Thyroid gland (tissue), 4 donors: Measurements from ENCODE around the gene OSBPL1A. TPM values are rescaled to one million over a fixed set of nuclear protein-coding genes. Genes with fewer than 3 reads are reported as not detected.

Source experiments
- DNase-seq, 2 donors: peaks; one replicate each; pipeline ENCODE4 v3.0.0-alpha.2; 2019
- H3K27ac ChIP-seq, 3 donors: fragments of 200-600 bp; sonication (generic); 1 replicate in 2 of 3; 2 replicates in 1 of 3; pipeline ENCODE4 v1.5.1; 2016 to 2019; ENCODE audit warnings: mild to moderate bottlenecking in 1 of 3, moderate library complexity in 1 of 3
- H3K27me3 ChIP-seq: fragments of 200-600 bp; sonication (generic); one replicate; pipeline ENCODE4 v1.5.1; 2019
- H3K36me3 ChIP-seq, 2 donors: fragments of 200-600 bp; sonication (generic); one replicate each; pipeline ENCODE4 v1.5.1; 2016 to 2019
- H3K4me1 ChIP-seq, 2 donors: fragments of 200-600 bp; sonication (generic); one replicate each; pipeline ENCODE4 v1.5.1; 2017 to 2019
- H3K4me3 ChIP-seq, 3 donors: fragments of 200-600 bp; sonication (generic); replicated peaks in 1 of 3; 1 replicate in 2 of 3; 2 replicates in 1 of 3; pipeline ENCODE4 v1.5.1; 2016; ENCODE audit warnings: mild to moderate bottlenecking in 1 of 3
- H3K9me3 ChIP-seq: fragments of 200-600 bp; sonication (generic); one replicate; pipeline ENCODE4 v1.5.1; 2017
- POLR2A ChIP-seq, 2 donors: fragments of 450-650 bp; IDR thresholded peaks; one replicate each; pipeline ENCODE4 v1.6.1; 2017; ENCODE audit warnings: antibody characterized with exemption in 2 of 2, mild to moderate bottlenecking in 2 of 2, moderate library complexity in 1 of 2
- WGBS, 2 donors: methylation state at CpG; one replicate each; pipeline ENCODE4 v1.1.5; 2017; 5-methylcytosine and 5-hydroxymethylcytosine counted together
- intact Hi-C: fragments of 100-400 bp; cut with DNase I; formaldehyde crosslinking; loops from one replicate; pipeline ENCODE4 v1.15.1; 2023
- total RNA-seq, 4 donors: library from RNA; depleted of rRNA; stranded (reverse); fragments of >200 nt; gene quantifications; one replicate each; pipeline ENCODE4 v1.2.3, GENCODE V29; 2016
- TF ChIP-seq, protein P1 (sequence below), 6 experiments: fragments of 200-600 bp in 3 of 6; fragments of 450-650 bp in 3 of 6; sonication (generic) in 3 of 6; IDR thresholded peaks; one replicate each; pipeline ENCODE4 v1.5.1; 2016 to 2019; ENCODE audit warnings: antibody characterized with exemption in 6 of 6, mild to moderate bottlenecking in 2 of 6, inconsistent platforms in 1 of 6, moderate library complexity in 1 of 6

The OSBPL1A gene
- total RNA-seq, 4 donors from 2014 or later = 47.0 to 57.4 (median 48.2) TPM

DNA sequence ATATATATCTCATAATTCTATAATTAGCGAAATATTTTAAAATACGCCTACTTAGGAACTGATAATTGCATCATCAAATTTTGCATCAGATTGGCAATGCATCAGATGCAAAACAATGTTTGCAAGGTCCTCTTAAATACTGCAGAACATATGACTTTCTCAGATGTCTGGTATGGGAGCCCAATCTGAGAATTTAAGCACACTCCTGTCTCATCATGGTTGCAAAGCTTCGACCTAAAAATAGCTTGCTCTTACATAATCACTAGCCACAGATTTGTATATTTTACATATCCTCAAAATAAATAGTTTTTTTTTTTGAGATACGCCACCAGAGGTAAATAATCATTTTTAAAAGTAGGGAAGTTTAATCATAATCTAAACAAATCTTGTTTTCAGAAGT is 135.5 kb downstream of the OSBPL1A start:
- intact Hi-C loops = loop anchor here (10.0 kb wide), 1 partner anchor 77 kb away; no protein-coding TSS in a partner anchor
- H3K4me1 ChIP-seq = no peaks in the 10 kb centered on the region
- H3K36me3 ChIP-seq = no peaks in the 10 kb centered on the region
- H3K9me3 ChIP-seq = no peaks in the 10 kb centered on the region
- H3K27me3 ChIP-seq = no peaks in the 10 kb centered on the region
- 69 to 84% methylated on average over 4 of the region's 4 CpGs for WGBS, 2 donors
- H3K27ac ChIP-seq = no peak overlapping the region
- DNase-seq = no peak
- H3K4me3 ChIP-seq = no peak overlapping the region
- no peak for TF ChIP-seq POLR2A (IDR thresholded peaks at IDR 0.05)
- TF ChIP-seq, protein P1, sequence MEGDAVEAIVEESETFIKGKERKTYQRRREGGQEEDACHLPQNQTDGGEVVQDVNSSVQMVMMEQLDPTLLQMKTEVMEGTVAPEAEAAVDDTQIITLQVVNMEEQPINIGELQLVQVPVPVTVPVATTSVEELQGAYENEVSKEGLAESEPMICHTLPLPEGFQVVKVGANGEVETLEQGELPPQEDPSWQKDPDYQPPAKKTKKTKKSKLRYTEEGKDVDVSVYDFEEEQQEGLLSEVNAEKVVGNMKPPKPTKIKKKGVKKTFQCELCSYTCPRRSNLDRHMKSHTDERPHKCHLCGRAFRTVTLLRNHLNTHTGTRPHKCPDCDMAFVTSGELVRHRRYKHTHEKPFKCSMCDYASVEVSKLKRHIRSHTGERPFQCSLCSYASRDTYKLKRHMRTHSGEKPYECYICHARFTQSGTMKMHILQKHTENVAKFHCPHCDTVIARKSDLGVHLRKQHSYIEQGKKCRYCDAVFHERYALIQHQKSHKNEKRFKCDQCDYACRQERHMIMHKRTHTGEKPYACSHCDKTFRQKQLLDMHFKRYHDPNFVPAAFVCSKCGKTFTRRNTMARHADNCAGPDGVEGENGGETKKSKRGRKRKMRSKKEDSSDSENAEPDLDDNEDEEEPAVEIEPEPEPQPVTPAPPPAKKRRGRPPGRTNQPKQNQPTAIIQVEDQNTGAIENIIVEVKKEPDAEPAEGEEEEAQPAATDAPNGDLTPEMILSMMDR (IDR thresholded peaks at IDR 0.05) = no peak

DNA sequence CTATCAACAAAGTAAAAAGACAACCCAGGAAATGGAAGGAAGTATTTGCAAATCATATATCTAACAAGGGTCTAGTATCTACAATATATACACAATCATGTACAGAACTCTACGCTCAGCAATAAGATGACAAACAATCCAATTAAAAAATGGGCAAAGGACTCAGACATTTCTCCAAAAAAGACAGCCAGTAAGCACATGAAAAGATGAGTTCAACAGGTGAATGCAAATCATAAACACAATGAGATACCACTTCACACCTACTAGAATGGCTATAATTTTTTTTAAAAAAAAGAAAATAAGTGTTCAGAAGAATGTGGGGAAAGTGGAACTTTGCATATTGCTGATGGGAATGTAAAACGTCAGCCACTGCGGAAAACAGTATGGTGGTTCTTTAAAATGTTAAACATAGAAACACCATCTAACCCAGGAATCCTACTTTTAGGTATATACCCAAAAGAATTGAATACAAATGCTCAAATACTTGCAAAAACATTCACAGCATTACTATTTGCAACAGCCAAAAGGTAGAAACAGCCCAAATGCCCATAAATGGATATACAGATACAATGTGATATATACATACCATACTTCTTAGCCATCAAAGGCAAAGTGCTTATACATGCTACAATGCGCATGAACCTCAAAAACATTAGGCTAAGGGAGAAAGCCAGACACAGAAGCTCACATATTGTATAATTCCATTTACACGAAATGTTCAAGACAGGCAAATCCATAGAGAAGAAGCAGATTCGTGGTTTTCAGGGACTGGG is 137.6 kb downstream of the OSBPL1A start:
- H3K4me1 ChIP-seq = no peaks in the 10 kb centered on the region
- H3K27me3 ChIP-seq = no peaks in the 10 kb centered on the region
- H3K4me3 ChIP-seq = no peak overlapping the region
- no peak for TF ChIP-seq POLR2A (IDR thresholded peaks at IDR 0.05)
- TF ChIP-seq, protein P1 (IDR thresholded peaks at IDR 0.05) = no peak
- no peaks in the 10 kb centered on the region for H3K9me3 ChIP-seq
- 95% methylated on average over 6 of the region's 6 CpGs for WGBS, 2 donors
- intact Hi-C loops = loop anchor here (10.0 kb wide), 1 partner anchor 75 kb away; no protein-coding TSS in a partner anchor
- no peak for DNase-seq
- no peak overlapping the region for H3K27ac ChIP-seq
- H3K36me3 ChIP-seq = no peaks in the 10 kb centered on the region

DNA sequence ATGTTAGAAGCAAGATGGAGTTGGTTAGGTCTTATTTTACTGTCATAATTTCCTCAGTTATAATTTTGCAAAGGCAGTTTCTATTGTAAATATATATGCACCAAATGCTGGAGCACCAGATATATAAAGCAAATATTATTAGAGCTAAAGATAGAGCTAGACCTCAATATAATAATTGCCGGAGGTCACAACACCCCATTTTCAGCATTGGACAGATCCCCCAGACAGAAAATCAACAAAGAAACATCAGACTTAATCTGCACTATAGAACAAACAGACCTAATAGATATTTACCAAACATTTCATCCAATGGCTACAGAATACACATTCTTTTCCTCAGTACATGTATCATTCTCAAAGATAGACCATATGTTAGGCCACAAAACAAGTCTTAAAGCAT is 143.6 kb downstream of the OSBPL1A start:
- DNase-seq = no peak
- Histone ChIP-seq H3K9me3 (no peaks in the 10 kb centered on the region), H3K4me3 (no peak overlapping the region), H3K27ac (no peak overlapping the region), H3K27me3 (no peaks in the 10 kb centered on the region), H3K36me3 (no peaks in the 10 kb centered on the region), H3K4me1 (no peaks in the 10 kb centered on the region)
- WGBS, 2 donors = 97% methylated on average over 1 of the region's 1 CpG
- intact Hi-C loops = no loop called here
- TF ChIP-seq, protein P1 (IDR thresholded peaks at IDR 0.05) = no peak
- TF ChIP-seq POLR2A (IDR thresholded peaks at IDR 0.05) = no peak

DNA sequence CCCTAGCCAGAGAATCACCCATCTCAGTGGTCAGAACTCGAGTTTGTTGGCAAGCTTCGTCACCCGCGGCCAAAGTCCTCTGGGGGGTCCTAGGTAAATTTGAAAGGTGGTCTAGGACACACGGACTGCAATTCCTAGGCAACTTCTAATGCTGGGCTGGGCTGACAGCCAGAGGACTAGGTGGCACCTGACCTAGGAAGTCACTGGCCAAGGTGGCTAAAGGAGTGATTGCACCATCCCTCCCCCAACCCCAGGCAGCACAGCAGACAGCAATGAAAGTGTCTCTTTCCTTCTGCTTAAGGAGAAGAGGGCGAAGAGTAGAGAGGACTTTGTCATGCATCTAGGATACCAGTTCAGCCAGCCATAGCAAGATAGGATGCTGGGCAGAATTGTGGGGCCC is 147.9 kb downstream of the OSBPL1A start:
- no peak overlapping the region for H3K4me3 ChIP-seq
- WGBS, 2 donors = 97 to 100% methylated on average over 2 to 6 of the region's 6 CpGs
- no peaks in the 10 kb centered on the region for H3K36me3 ChIP-seq
- no peaks in the 10 kb centered on the region for H3K27me3 ChIP-seq
- TF ChIP-seq, protein P1 (IDR thresholded peaks at IDR 0.05) = no peak
- TF ChIP-seq POLR2A (IDR thresholded peaks at IDR 0.05) = no peak
- DNase-seq = no peak
- H3K9me3 ChIP-seq = no peaks in the 10 kb centered on the region
- no peaks in the 10 kb centered on the region for H3K4me1 ChIP-seq
- H3K27ac ChIP-seq = no peak overlapping the region
- intact Hi-C loops = no loop called here

DNA sequence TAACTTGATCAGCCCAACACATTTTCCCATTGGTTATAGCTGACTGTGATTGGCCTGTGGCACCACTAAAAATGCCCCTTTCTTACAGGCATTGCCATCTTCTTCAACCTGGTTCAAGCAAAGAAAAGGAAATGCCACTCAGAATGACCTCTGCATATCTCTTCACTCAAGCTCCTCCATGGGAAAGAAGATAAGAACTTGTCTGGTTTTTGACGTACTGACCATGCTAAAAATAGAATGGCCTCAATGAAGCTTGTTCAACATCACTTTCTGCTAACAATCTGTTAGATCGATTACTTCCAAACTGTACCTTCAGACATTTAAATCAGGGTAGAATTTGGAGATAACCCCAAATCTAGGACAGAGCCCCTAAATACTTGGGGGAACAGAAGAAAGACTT is 149.3 kb downstream of the OSBPL1A start:
- no peak overlapping the region for H3K27ac ChIP-seq
- no peak for DNase-seq

More for the DNA sequence above, 149.3 kb downstream of the OSBPL1A start:
- TF ChIP-seq POLR2A (IDR thresholded peaks at IDR 0.05) = no peak
- TF ChIP-seq, protein P1 (IDR thresholded peaks at IDR 0.05) = no peak
- WGBS, 2 donors = 86 to 88% methylated on average over 2 of the region's 2 CpGs
- Histone ChIP-seq H3K4me1 (no peaks in the 10 kb centered on the region), H3K36me3 (no peaks in the 10 kb centered on the region), H3K27me3 (no peaks in the 10 kb centered on the region), H3K4me3 (no peak overlapping the region), H3K9me3 (no peaks in the 10 kb centered on the region)
- intact Hi-C loops = no loop called here
